ENCODE results near the gene SRP14. TPM values are rescaled to one million over a fixed set of nuclear protein-coding genes. Genes with fewer than 3 reads are reported as not detected.

Gene SRP14
- total RNA-seq, 1 donor from 2014 or later = 196 TPM

DNA sequence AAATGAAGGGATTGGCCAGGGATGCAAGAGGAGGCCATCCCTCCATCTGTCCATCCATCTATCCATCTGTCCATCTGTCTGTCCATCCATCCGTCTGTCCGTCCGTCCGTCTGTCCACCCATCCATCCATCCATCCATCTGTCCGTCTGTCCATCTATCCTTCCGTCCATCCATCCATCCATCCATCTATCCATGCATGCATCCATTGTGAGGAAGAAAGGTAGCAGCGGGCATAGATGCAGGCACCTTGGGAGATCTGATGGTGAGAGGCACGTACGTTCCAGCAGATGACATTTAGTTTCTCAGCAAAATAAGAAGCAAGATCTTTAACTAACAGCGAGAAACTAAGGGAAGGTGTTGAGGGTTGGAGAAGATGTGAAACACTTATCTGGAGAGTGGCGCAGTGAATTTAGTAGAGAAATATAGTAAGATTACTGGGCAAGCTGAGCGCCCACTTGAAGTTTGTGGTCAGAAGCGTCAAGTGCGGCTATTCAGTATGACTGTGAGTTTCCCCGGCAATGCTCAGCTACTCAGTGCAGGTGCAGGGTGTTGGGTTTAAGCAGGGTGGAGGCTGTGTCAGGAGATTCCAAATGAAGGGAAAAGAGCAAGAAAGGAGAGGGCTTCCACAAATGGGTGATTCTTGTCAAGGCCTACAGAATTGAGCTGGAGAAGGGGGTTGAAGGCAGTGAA lies 22.4 kb upstream of the SRP14 start:
- no peak overlapping the region for H3K27ac Mint-ChIP-seq (ENCODE audit: unreplicated experiment)
- no peaks in the 10 kb centered on the region for H3K9me3 Mint-ChIP-seq (ENCODE audit: unreplicated experiment)
- H3K36me3 Mint-ChIP-seq (ENCODE audit: unreplicated experiment) = no peaks in the 10 kb centered on the region

DNA sequence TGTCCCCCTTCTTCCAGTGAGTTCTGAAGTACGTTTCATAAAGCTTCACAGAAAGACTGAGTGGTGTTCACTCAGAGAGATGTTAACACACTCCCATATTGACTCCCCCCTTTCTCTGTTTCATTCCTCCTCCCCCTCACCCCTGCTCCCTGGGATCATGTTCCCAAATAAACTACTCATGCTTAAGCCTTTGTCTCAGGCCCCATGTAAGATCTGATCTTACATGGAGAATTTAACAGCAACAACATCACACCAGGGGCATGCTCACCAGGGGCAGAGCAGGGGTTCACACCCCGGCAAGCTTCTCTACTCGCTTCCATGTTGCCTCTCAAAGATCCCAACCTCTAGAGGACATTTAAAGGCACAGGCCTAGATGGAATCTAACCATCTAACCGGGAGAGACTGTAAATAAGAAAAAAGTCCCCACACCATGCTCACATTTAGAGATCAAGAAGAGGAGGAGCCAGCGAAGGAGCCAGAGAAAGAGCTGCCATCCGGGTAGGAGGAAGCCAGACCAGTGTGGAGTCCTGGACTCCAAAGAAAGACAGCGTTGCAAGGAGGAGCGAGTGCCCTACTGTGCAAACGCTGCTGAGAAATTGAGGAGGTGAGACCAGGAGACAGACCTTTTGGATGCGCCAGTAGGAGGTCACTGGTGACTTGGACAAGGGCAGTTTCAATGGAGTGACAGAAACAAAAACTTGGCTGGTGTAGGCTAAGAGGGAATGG lies 21.4 kb upstream of the SRP14 start:
- no peak overlapping the region for H3K27ac Mint-ChIP-seq (ENCODE audit: unreplicated experiment)
- no peaks in the 10 kb centered on the region for H3K36me3 Mint-ChIP-seq (ENCODE audit: unreplicated experiment)
- no peaks in the 10 kb centered on the region for H3K9me3 Mint-ChIP-seq (ENCODE audit: unreplicated experiment)
- no peak for TF ChIP-seq CTCF (IDR thresholded peaks at IDR 0.05)
- H3K27me3 Mint-ChIP-seq (ENCODE audit: unreplicated experiment) = no peaks in the 10 kb centered on the region
- peaks cover 24% of the 10 kb centered on the region for H3K4me1 Mint-ChIP-seq (ENCODE audit: unreplicated experiment)
- no peak overlapping the region for H3K4me3 Mint-ChIP-seq (ENCODE audit: unreplicated experiment)
- no peak for DNase-seq (ENCODE audit: extremely low spot score, unreplicated experiment)

More for the DNA sequence above, 22.4 kb upstream of the SRP14 start:
- no peak for DNase-seq (ENCODE audit: extremely low spot score, unreplicated experiment)
- H3K4me1 Mint-ChIP-seq (ENCODE audit: unreplicated experiment) = peaks cover 18% of the 10 kb centered on the region
- no peaks in the 10 kb centered on the region for H3K27me3 Mint-ChIP-seq (ENCODE audit: unreplicated experiment)
- no peak overlapping the region for H3K4me3 Mint-ChIP-seq (ENCODE audit: unreplicated experiment)
- no peak for TF ChIP-seq CTCF (IDR thresholded peaks at IDR 0.05)

DNA sequence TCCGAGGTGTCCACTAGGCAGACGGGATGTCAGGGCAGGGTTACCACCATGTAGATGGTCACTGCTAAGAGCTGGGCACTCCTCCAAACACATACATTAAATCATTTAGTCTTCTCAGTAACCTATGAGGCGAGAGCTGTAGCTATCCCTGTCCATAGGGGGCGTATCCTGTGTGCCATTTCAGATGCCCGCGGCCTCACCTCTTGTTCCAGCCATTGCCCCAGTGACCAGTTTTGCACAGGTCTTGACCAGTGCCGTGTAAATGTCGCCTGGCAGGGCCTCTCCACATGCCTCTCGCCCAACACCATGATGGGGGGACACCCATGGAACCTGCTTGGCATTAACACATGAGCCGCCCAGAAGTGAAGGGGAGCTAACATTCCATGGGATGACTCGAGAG lies 20.8 kb upstream of the SRP14 start:
- H3K9me3 Mint-ChIP-seq (ENCODE audit: unreplicated experiment) = no peaks in the 10 kb centered on the region
- DNase-seq (ENCODE audit: extremely low spot score, unreplicated experiment) = no peak
- H3K27me3 Mint-ChIP-seq (ENCODE audit: unreplicated experiment) = no peaks in the 10 kb centered on the region
- no peak for TF ChIP-seq CTCF (IDR thresholded peaks at IDR 0.05)
- no peak overlapping the region for H3K27ac Mint-ChIP-seq (ENCODE audit: unreplicated experiment)
- no peaks in the 10 kb centered on the region for H3K36me3 Mint-ChIP-seq (ENCODE audit: unreplicated experiment)
- no peak overlapping the region for H3K4me3 Mint-ChIP-seq (ENCODE audit: unreplicated experiment)
- peaks cover 30% of the 10 kb centered on the region for H3K4me1 Mint-ChIP-seq (ENCODE audit: unreplicated experiment)

GRCh38 chr15:40058476-40059140 lies 19.6 kb upstream of the SRP14 start:
- H3K27me3 Mint-ChIP-seq (ENCODE audit: unreplicated experiment) = no peaks in the 10 kb centered on the region
- TF ChIP-seq CTCF (IDR thresholded peaks at IDR 0.05) = no peak

More at GRCh38 chr15:40058476-40059140, 19.6 kb upstream of the SRP14 start:
- Mint-ChIP-seq H3K4me1 (ENCODE audit: unreplicated experiment) (peaks cover 42% of the 10 kb centered on the region), H3K4me3 (ENCODE audit: unreplicated experiment) (no peak overlapping the region), H3K9me3 (ENCODE audit: unreplicated experiment) (no peaks in the 10 kb centered on the region), H3K27ac (ENCODE audit: unreplicated experiment) (no peak overlapping the region), H3K36me3 (ENCODE audit: unreplicated experiment) (no peaks in the 10 kb centered on the region)
- no peak for DNase-seq (ENCODE audit: extremely low spot score, unreplicated experiment)
